ENCODE measurements around the gene ALKAL2.

ALKAL2 gene

GRCh38 chr2:289362-290089 is 1.6 kb upstream of the ALKAL2 start:
- no peak for FAIRE-seq

GRCh38 chr2:288758-289361 is 969 bp upstream of the ALKAL2 start:
- no peak for FAIRE-seq

- FAIRE-seq: no peak
Observed at GRCh38 chr2:287471-287885, 413 bp downstream of the ALKAL2 start.

GRCh38 chr2:286774-287392 is 1.0 kb downstream of the ALKAL2 start:
- FAIRE-seq: no peak

GRCh38 chr2:286035-286434 is 1.9 kb downstream of the ALKAL2 start:
- no peak for FAIRE-seq

- FAIRE-seq: no peak
Observed at GRCh38 chr2:285531-285930, 2.4 kb downstream of the ALKAL2 start.

- FAIRE-seq: no peak
Observed at GRCh38 chr2:284896-285492, 2.9 kb downstream of the ALKAL2 start.

- FAIRE-seq: no peak
Observed at GRCh38 chr2:283996-284794, 3.7 kb downstream of the ALKAL2 start.

GRCh38 chr2:282371-283263 is 5.3 kb downstream of the ALKAL2 start:
- no peak for FAIRE-seq

- FAIRE-seq: no peak
Observed at GRCh38 chr2:281381-281780, 6.5 kb downstream of the ALKAL2 start.

- no peak for FAIRE-seq
Observed at GRCh38 chr2:280650-281110, 7.2 kb downstream of the ALKAL2 start.

GRCh38 chr2:279956-280649 is 7.8 kb downstream of the ALKAL2 start:
- no peak for FAIRE-seq

GRCh38 chr2:279366-279765 is 8.5 kb downstream of the ALKAL2 start:
- no peak for FAIRE-seq

GRCh38 chr2:278927-279320 is 9.0 kb downstream of the ALKAL2 start:
- FAIRE-seq: no peak

- no peak for FAIRE-seq
Observed at GRCh38 chr2:278312-278926, 9.5 kb downstream of the ALKAL2 start.

- no peak for FAIRE-seq
Observed at GRCh38 chr2:275466-275865, 12.4 kb downstream of the ALKAL2 start.

- FAIRE-seq: no peak
Observed at GRCh38 chr2:274503-274902, 13.4 kb downstream of the ALKAL2 start.

GRCh38 chr2:273333-273732 is 14.6 kb downstream of the ALKAL2 start:
- no peak for FAIRE-seq

- FAIRE-seq: no peak
Observed at GRCh38 chr2:271917-272316, 16.0 kb downstream of the ALKAL2 start.

- FAIRE-seq: no peak
Observed at GRCh38 chr2:270861-271260, 17.0 kb downstream of the ALKAL2 start.
